ENCODE data around the gene MCTS1. TPM values are rescaled to one million over a fixed set of nuclear protein-coding genes. Genes with fewer than 3 reads are reported as not detected.
A peak's percentile ranks its signal among the peaks of the same experiment; 100 is the strongest.
"Not testable (repeated sequence)": the region's sequence is repeated elsewhere in the genome, so short reads cannot be mapped to it uniquely, and the experiment has no call there.

Gene MCTS1
- total RNA-seq, 1 donor from 2014 or later: 28.4 TPM

- H3K9me3 ChIP-seq: no peaks in the 10 kb centered on the region
- ATAC-seq (no peak), DNase-seq (no peak)
- no peak overlapping the region for H3K4me3 ChIP-seq
- intact Hi-C loops (cut with DNase I): no loop called here
- no peaks in the 10 kb centered on the region for H3K4me1 ChIP-seq
- no peaks in the 10 kb centered on the region for H3K36me3 ChIP-seq
- no peak for TF ChIP-seq CTCF (IDR thresholded peaks at IDR 0.05)
- H3K27ac ChIP-seq: no peak overlapping the region
- H3K27me3 ChIP-seq: no peaks in the 10 kb centered on the region
Measured at GRCh38 chrX:120568609-120569008, 35.3 kb upstream of the MCTS1 start.

- no peak overlapping the region for H3K4me3 ChIP-seq
- no peak for ATAC-seq
- H3K27me3 ChIP-seq: no peaks in the 10 kb centered on the region
- TF ChIP-seq CTCF (IDR thresholded peaks at IDR 0.05): no peak
- intact Hi-C loops (cut with DNase I): no loop called here
- no peaks in the 10 kb centered on the region for H3K4me1 ChIP-seq
- H3K36me3 ChIP-seq: no peaks in the 10 kb centered on the region
- no peaks in the 10 kb centered on the region for H3K9me3 ChIP-seq
- no peak for DNase-seq
- no peak overlapping the region for H3K27ac ChIP-seq
Measured at GRCh38 chrX:120570011-120570600, 33.8 kb upstream of the MCTS1 start.

GRCh38 chrX:120573806-120574205, 30.1 kb upstream of the MCTS1 start:
- intact Hi-C loops (cut with DNase I); H3K36me3 ChIP-seq; H3K4me3 ChIP-seq; ATAC-seq; H3K27me3 ChIP-seq; H3K27ac ChIP-seq; DNase-seq; H3K9me3 ChIP-seq; H3K4me1 ChIP-seq: not testable (repeated sequence)

- H3K9me3 ChIP-seq: no peaks in the 10 kb centered on the region
- H3K4me1 ChIP-seq: no peaks in the 10 kb centered on the region
- no peaks in the 10 kb centered on the region for H3K36me3 ChIP-seq
- no peak overlapping the region for H3K4me3 ChIP-seq
- no peak overlapping the region for H3K27ac ChIP-seq
- ATAC-seq: no peak
- H3K27me3 ChIP-seq: no peaks in the 10 kb centered on the region
- TF ChIP-seq CTCF (IDR thresholded peaks at IDR 0.05): no peak
- DNase-seq: no peak
- intact Hi-C loops (cut with DNase I): no loop called here
Measured at GRCh38 chrX:120575379-120576114, 28.4 kb upstream of the MCTS1 start.

- Histone ChIP-seq H3K9me3 (no peaks in the 10 kb centered on the region), H3K4me3 (no peak overlapping the region), H3K36me3 (no peaks in the 10 kb centered on the region), H3K27me3 (no peaks in the 10 kb centered on the region), H3K4me1 (no peaks in the 10 kb centered on the region), H3K27ac (no peak overlapping the region)
- DNase-seq (no peak), ATAC-seq (no peak)
- TF ChIP-seq CTCF (IDR thresholded peaks at IDR 0.05): no peak
- intact Hi-C loops (cut with DNase I): no loop called here
Measured at GRCh38 chrX:120585702-120586101, 18.2 kb upstream of the MCTS1 start.

GRCh38 chrX:120604361-120604782, 471 bp downstream of the MCTS1 start:
- intact Hi-C loops (cut with DNase I): no loop called here
- Histone ChIP-seq H3K4me1 (peaks cover 8% of the 10 kb centered on the region), H3K4me3 (peak overlapping the region; percentile 62), H3K36me3 (peaks cover 14% of the 10 kb centered on the region), H3K27ac (peak overlapping the region; percentile 87), H3K9me3 (no peaks in the 10 kb centered on the region), H3K27me3 (no peaks in the 10 kb centered on the region)
- ATAC-seq: peak; percentile 82
- no peak for TF ChIP-seq CTCF (IDR thresholded peaks at IDR 0.05)
- no peak for DNase-seq

Data from upper lobe of right lung (tissue), 1 donor.